GM21825 (cell line): ENCODE results near the gene RHEX.
A peak's percentile ranks its signal among the peaks of the same experiment; 100 is the strongest.
"Not testable (repeated sequence)": the region's sequence is repeated elsewhere in the genome, so short reads cannot be mapped to it uniquely, and the experiment has no call there.

ENCODE experiments used
- ATAC-seq: cut with Tn5 transposase; IDR thresholded peaks from one replicate; pipeline ENCODE4 v1.9.1; 2021; ENCODE audit warnings: mild to moderate bottlenecking, moderate library complexity; ENCODE audit not compliant: unreplicated experiment

Gene RHEX

GRCh38 chr1:206029484-206029883 is 23.5 kb upstream of the RHEX start:
- ATAC-seq, result no peak

- ATAC-seq, result no peak
Observed at GRCh38 chr1:206030191-206030590, 22.8 kb upstream of the RHEX start.

GRCh38 chr1:206030714-206031113 is 22.3 kb upstream of the RHEX start:
- peak; percentile 74 for ATAC-seq

GRCh38 chr1:206032380-206033140 is 20.4 kb upstream of the RHEX start:
- ATAC-seq, result no peak

DNA sequence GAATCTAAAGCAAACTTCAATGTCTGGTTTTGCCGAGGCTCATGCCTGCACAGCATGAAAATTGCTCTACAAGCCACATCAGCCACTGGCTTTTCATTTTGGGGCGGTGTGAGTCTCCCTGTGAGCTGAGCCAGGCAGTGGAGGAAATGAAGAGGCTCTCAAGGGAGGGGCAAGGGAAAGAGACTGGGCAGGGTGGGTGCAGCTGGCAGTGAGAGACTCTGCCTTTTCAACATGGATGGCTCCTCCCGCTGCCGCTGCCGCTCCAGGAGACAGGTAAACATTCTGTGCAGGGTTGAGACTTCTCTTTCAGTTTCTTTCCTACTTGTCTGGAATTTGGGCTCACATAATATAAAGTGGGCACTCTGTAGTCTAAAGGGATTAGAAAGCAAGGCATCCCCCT is 17.9 kb upstream of the RHEX start:
- ATAC-seq, result no peak

- ATAC-seq, result no peak
Observed at GRCh38 chr1:206036663-206037455, 16.1 kb upstream of the RHEX start.

DNA sequence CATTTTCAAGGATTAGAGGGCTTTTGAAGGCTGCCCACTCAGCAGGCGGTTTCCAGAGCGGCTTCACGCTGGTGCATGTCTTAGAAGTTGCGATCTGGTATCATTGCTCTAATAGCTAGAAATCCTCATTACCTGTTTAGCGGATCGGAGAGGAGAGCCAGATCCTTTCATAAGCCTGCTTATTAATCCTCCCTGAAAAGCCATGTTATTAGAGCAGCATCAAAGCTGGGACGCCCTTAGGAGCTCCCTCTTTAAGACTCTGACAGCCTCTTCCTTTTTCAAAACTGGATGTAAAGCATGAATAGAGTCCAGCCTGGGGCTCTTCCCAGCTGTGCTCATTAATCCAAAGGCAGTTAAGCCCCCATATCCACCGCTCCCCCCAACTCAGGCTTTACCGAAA is 15.4 kb upstream of the RHEX start:
- no peak for ATAC-seq

- ATAC-seq, result no peak
Observed at GRCh38 chr1:206039046-206039973, 13.7 kb upstream of the RHEX start.

DNA sequence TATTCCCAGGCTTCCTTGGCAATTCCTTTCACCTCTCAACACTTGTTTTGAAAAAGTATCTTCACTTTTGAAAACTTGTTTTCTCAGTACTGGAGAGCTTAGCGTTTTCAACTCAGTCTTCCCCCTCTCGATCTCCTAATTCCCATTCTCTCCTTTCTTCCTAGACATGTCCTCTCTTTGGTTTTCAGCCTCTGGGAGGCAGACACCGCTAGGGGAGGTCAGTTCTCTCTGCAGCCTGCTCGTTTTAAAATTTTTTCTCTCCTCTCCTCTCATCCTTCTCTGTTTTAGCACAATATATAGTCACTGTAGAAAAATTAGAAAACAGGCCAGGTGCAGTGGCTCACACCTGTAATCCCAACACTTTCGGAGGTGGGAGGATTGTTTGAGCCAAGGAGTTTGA is 12.6 kb upstream of the RHEX start:
- ATAC-seq, result no peak

DNA sequence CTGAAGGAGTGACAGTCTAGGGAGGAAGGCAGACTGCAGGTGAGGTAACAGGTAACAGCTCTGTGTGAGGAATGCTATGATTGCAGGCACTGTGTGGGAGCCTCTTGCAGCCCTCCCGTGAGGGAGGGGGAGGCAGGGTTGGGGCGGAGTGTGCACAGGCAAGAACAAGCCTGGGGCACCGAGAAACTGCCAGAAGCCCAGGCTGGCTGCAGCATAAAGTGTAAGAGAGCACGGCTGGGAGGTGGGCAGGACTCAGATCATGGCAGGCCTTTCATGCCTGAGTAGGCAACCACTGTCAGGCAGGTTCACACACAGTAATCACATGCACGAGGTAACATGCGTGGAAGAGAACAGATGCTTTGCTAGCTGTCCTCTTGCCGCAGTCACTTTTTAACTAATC is 11.3 kb upstream of the RHEX start:
- ATAC-seq, result peak; percentile 70

GRCh38 chr1:206047271-206047670 is 5.7 kb upstream of the RHEX start:
- no peak for ATAC-seq

DNA sequence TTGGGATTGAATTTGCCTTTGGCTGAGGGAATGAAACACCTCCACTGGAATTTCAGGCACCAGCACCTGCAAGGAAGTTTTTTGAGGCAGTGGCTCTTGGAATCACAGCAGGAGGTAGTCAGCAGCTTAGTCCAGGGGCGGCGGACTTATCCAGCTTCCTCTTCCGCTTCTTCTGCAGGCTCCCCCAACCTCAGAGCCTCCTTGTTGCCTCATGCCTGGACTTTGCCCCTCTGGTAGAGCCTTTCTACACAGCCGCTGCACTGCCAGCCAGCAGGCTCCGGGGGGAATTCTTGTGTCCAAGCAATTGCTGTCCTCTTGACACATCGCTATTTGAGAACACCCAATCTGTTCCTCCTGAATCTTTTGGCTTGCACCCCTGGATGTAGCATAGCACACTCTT is 4.4 kb upstream of the RHEX start:
- no peak for ATAC-seq

GRCh38 chr1:206049293-206049692 is 3.7 kb upstream of the RHEX start:
- peak; percentile 48 for ATAC-seq

GRCh38 chr1:206049919-206050600 is 2.9 kb upstream of the RHEX start:
- ATAC-seq, result no peak

DNA sequence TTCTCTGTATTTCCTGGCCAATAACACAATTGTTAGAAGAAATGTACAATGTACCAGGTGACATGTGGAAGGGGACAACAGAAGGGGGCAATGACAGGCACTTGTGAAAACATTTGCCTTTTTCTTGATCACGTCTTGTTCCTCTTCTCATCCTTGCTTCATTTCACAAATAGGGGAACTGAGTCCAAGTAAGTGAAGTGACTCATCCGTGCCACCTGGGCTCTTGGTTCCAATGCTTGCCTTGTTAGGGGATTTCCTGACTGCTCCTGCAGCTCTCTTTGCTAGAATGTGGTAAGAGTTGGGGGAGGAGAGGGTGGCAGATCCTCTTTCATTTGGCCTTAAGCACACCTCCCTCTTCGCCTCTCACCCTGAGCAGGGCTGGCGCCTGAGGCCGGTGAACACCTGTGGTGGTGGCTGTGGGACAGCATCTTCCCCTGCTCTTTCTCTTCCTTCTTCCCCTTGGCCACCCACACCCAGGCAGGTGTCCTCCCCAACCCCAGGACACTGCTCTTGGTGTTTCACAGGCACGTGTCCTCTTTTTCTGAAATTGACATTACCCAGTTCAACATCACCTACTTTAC is 2.2 kb upstream of the RHEX start:
- ATAC-seq, result peak; percentile 80

DNA sequence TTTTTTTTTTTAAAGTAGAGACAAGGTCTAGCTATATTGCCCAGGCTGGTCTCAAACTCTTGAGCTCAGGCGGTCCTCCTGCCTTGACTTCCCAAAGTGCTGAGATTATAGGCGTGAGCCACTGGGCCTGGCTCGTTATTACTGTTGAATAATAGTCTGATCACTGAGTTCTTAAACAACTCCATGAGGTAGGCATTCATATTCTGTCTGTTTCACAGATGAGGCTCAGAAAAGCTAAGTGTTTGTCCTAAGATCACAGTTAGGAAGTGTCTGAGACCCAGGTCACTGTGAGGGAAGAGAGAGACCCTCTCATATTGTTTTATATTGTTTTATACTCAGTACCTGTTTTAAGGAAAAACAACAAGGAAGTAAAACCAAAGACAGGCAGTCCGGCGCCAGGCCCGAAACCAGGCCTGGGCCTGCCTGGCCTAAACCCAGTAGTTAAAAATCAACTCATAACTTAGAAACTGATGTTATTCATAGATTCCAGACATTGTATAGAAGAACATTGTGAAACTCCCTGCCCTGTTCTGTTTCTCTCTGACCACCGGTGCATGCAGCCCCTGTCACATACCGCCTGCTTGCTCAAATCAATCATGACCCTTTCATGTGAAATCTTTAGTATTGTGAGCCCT is 625 bp upstream of the RHEX start:
- not testable (repeated sequence) for ATAC-seq

- ATAC-seq, result not testable (repeated sequence)
Observed at GRCh38 chr1:206053616-206054015, 643 bp downstream of the RHEX start.

DNA sequence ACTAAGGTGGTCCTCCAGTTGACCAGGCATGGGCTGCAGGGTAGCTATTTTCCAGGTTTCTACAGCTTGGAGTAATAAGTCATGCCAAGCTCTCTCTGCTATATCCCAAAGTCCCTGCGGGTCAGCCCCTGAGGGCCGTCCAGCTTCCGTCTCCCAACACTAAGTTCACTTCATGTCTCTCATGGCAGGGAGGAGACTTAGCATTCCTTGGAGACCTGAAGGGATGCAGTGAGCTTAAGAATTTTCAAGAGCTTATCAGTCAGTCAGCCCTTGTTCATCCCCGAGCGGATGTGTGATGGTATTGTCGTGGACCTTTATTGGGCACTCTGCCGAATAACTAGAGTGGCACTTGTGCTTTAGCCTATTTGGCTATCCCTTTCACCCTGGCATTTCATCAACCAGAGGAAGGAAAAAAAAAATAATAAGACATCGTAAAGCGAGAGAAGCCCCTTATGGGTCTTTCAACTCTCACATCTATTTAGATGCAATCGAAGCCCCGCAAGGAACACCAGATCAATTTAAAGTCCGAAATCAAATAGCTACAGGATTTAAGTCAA is 2.2 kb downstream of the RHEX start:
- ATAC-seq, result not testable (repeated sequence)

- ATAC-seq, result not testable (repeated sequence)
Observed at GRCh38 chr1:206055639-206056323, 2.8 kb downstream of the RHEX start.
